Mucosa of gallbladder (tissue), 1 donor: ENCODE data around the gene ELOVL5. TPM values are rescaled to one million over a fixed set of nuclear protein-coding genes. Genes with fewer than 3 reads are reported as not detected.
A peak's percentile ranks its signal among the peaks of the same experiment; 100 is the strongest.
"Not testable (repeated sequence)": the region's sequence is repeated elsewhere in the genome, so short reads cannot be mapped to it uniquely, and the experiment has no call there.

ENCODE experiments used
- DNase-seq: peaks from one replicate; pipeline ENCODE4 v3.0.0-alpha.2; 2020; ENCODE audit warnings: low spot score
- total RNA-seq: library from RNA; stranded (reverse); gene quantifications from one replicate; pipeline ENCODE4 v1.2.1, GENCODE V29; 2021
- donor health status: DM: no; HTN: no; CAD: no.

The ELOVL5 gene
- total RNA-seq, 1 donor from 2014 or later = 83.3 TPM

DNA sequence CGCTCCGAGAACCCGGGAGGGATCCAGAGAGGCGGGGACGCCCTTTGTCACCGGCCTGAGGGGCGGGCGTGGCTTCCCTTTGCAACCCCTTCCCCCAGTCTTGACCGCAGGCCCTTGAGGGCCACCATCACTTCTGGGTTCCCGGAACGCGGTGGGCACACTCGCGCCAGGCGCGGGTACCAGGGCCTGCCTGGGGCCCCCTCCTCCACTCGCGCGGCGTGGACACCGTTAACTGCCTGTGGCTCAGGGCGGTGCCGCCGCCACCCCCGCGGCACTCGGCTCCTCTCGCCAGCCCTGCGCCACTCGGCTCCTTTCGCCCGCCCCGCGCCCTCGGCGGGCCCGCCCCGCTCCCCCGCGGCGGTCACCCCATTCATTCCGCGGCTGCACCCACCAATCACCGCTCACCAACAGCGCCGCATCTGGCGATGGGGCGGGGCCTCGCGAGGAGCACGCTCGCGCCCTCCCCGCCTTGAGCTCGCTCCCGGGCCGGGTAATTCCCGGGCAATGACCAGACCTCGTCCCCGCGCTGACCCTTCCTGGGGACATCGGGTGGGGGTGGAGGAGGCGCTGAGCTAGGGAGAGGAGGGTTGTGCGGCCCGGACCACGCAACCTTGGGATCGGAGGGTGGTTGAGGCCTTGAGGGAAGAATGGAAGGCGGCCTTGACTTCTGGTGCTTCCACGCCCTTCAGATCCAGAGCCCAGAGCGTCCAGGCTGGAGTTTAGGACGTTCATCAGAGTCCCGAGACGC, 10.5 kb upstream of the ELOVL5 start:
- DNase-seq = peak; percentile 95

DNA sequence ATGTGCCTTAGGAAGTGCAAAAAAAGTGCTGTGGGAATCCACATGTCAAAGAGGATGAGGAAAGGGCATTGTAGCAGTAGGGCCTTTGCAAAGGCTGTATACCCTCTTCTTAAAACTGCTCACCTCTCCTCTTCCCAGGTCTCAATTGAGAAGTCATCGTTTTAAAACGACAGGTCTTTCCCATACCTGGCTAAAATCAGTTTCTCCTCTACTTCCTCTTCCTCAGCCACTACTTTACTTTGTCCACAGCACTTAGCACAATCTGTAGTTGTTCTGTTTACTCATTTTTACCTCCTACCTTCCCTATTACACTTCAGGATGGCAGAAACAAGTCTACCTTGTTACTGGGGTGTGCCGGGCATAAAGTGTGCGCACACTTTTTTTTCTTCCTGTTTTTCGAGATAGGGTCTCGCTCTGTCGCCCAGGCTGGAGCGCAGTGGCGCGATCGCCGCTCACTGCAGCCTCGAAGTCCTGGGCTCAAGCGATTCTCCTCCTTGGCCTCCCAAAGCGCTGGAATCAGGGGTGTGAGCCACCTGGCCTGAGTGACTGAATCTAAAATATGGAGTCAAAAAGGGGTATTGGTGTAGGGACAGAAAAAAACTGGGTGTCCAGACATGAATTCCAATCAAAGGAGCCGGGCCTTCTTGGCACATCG, 9.8 kb upstream of the ELOVL5 start:
- no peak for DNase-seq

DNA sequence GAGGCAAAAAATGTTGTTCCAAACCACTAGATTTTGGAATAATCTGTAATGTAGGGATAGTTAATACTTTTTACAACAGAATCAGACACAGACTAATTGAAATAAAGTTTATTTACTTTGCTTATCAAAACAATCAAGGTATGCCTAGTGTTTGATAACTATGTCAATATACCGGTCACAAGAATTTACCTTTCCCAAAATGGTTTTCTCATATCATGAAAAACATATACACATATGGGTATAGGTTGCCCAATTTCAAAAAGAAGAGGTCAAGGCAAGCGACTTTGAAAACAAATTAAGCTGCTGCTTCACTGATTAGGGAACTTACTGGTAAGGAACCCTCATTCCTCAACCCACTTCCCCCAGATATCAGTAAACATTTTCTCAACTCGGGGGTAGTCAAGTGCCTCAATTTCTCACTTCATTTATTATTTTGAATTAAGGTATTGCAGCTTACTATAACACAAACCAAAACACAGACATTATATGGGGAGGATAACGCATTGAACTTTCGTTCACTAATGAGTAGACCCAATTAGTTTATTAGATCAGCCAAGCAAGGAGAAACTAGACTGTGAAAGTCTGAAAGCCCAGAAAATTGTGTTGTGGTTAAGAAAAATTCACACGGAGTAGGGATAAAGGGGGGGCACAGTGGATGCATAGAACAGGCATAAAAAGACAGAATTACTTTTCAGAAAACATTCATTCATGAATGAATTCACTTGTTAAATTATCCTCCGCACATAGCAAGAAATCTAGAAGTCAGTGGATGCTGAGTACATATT, 9.0 kb upstream of the ELOVL5 start:
- no peak for DNase-seq

DNA sequence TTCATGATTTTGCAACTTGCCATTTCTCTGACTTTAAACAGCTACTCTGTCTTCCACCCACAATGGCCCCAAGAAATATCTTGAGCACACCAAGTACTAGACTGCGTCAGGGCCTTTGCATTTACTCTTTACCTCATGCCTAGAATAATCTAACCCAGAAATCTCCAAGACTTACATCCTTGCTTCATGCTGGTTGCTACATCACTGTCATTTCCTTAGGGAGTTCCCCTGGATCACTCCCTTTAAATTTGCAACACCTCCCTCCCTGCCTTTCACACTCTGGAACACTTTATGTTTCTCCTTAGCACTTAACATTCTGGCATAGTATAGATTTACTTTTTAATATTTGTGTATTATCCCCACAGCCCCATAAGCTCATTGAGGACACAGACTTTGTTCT, 4.9 kb upstream of the ELOVL5 start:
- DNase-seq = no peak

DNA sequence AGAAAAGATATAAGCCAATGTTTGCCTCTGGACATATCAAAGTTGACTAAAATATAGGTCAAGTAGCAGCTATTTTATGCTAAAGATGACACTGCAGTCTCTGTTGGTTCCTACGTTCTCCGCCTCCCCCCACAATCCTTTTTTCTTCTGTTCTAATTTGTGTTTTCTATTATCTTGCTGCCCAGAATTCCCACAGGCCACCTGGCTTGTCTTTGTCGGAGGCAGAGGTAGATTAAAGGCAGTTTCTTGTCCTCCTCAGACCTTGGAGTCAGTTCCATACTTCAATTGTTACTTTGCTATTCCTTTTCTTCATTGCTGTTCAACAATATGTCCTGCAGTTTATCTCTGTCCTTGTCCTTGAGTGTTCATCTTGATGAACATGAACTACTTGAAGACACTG, 3.6 kb upstream of the ELOVL5 start:
- DNase-seq = no peak

DNA sequence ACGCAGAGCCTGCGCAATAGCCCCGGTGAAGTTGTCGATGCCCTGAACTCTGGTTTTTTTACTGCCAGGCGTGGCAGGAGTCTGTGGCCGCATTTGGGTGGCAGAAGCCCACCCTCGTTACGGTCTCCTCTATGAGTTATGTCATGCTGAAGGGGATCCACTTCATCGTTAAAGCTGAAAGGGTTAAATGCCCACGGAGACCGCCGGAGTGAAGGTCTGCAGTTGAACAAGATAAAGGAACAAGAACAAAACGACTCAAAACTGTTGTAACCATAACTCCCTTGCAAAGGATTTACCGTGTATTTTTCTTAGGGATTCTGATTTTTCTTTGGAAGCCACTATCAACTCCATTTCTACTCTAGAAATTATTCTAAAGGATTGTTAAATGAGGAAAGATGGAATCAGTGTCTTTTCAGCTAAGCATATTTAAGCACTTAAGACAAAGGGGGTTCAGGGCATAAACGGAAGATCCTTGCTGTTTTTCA, 501 bp upstream of the ELOVL5 start:
- no peak for DNase-seq

DNA sequence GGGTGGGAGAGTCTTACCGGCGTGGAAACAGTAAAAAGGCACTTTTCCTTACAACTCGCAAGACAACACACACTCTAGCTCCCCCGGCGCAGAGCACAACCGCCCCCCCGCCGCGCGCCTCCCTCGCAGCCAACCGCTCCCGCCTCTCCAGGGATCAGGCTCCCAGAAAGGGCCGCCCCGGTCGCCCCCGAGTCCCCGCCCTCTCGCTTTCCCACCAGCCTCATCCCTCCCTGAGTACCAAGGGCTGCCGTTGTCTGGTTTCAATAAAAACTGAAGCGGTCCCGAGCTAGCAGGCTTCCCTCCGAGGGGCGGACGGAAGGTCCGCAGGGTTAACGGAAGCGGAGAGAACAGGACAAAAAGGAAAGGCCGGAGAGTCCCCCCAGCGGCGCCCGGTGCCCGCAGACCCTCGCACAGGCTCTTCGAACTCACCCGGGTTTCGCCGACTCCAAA, 804 bp downstream of the ELOVL5 start:
- peak; percentile 41 for DNase-seq

DNA sequence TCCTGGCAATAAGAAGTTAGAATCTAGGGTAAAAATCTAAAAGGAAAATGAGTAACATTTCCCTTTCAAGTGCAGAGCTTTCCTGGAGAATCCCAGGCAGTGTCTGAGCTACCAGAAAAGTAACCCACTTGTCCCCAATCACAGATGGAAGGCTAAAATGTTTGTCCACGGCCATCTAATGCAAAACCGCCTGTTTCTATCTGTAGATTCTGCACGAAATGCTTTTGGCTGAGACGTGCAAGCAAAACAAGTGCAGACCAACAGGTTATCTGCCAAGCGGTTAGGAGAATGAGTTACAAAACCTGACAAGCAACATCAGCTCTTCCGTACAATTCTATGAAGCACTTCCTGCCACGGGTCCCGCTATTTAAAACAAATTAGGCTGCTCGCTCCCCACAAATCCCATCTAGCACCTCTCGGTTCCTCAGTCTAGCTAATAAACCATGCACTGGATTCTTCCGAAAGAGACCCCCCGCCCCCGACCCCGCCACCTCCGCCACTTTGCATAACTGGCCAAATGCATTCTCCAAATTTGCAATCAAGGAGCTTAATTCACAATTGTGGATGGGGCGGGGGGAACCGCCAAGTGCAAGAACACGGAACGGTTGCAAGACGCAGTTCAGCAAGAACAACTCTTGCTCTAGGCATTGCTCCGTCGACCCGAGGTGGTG, 1.4 kb downstream of the ELOVL5 start:
- no peak for DNase-seq

DNA sequence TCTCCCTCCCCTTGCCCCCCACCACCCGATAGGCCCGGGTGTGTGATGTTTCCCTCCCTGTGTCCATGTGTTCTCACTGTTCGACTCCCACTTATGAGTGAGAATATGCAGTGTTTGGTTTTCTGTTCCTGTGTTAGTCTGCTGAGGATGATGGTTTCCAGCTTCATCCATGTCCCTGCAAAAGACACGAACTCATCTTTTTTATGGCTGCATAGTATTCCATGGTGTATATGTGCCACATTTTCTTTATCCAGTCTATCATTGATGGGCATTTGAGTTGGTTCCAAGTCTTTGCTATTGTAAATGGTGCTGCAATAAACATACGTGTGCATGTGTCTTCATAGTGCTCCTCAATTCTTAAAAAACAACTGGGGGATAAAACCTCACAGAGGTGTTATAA, 2.7 kb downstream of the ELOVL5 start:
- DNase-seq = not testable (repeated sequence)

DNA sequence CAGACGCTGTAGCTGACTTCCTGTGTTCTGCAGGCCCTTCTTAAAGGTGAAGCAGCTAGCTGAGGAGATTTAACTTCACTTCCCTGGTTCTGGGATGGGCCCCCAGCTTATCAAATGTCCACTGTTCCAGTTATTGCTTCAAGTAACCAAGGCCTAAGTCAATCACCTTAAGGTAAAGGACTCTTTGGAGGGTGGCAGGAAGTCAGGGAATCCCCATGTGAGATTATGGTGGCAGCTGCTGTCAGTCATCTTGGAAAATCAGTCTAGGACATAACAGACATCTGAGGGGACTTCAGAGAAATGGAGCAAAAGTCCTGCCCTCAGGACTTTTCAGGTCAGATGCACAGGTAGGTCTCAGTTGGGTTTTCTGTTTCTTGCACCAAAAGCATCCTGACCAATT, 3.8 kb downstream of the ELOVL5 start:
- DNase-seq = no peak

DNA sequence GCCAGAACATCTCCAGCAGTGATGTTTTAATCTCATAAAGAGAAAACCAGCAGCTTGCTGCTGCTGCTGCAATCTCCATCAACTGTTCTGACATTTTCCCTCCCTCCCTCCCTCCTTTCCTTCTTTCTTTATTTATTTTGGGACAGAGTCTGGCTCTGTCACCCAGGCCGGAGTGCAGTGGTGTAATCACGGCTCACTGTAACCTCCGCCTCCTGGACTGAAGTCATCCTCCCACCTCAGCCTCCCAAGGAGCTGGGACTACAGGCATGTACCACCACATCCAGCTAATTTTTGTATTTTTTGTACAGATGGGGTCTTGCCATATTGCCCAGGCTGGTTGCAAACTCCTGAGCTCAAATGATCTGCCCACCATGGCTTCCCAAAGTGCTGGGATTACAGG, 5.7 kb downstream of the ELOVL5 start:
- DNase-seq = no peak

DNA sequence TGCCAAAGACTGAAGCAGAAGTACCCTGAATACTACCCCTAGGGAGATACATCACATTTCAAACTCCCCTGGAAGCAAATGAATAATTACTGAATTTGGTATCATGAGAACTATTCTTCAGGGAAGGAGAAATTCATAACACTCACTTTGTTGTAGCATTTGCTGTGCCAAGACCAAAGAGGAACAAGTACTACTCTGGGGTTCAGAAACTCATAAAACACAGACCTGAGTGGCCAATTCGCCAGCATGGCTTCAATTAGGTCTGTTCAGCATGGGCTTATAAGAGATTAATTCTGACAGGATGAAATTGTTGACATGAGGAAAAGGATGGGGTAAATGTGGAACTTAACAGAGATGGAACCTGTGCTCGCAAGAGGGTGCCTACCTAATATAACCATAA, 6.5 kb downstream of the ELOVL5 start:
- no peak for DNase-seq

DNA sequence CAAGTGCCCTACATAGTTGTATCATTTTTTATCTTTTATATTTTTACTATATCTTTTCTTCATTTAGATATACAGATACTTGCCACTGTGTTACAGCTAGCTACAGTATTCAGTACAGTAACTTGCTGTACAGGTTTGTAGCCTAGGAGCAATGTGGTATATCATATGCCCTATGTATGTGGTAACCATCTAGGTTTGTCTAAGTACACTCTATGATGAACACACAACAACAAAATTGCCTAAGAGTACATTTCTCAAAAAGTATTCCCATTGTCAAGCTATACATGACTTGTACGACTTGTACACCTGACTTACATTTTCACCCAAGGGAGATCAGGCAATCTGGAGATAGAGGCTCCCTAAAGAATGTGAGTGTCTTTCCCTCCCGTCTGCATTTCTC, 8.2 kb downstream of the ELOVL5 start:
- no peak for DNase-seq

DNA sequence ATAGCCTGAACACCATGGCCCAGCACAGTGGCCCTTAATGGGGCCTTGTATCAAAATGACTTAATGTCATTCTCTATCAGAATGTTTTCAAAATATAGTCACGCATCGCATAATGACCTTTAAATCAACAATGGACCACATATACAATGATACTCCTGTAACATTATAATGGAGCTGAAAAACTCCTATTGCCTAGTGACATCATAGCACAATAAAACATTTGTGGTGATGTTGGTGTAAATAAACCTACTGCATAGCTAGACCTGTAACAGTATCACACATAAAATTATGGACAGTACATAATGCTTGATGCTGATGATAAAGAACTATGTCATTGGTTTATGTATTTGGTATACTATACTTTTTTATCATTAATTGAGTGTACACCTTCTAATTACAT, 9.3 kb downstream of the ELOVL5 start:
- DNase-seq = no peak

DNA sequence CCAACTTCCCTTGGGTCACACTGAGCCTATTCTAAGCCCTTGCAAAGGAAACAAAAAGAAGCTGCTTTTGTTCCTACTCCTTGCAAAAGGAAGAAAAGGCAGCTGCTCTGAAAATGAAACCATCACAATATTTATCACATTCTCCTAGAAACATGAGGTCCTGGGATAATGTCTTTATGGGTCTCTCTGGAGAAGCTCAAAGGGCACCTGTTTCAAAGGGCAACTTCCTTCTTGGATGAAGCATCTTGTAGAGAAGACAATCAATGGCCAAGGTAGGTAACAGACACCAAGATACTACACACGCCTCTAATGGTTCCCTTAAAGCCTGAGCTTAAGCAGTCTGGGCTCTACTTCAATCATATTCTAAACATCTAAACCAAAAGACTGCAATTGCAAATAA, 10.4 kb downstream of the ELOVL5 start:
- DNase-seq = no peak

DNA sequence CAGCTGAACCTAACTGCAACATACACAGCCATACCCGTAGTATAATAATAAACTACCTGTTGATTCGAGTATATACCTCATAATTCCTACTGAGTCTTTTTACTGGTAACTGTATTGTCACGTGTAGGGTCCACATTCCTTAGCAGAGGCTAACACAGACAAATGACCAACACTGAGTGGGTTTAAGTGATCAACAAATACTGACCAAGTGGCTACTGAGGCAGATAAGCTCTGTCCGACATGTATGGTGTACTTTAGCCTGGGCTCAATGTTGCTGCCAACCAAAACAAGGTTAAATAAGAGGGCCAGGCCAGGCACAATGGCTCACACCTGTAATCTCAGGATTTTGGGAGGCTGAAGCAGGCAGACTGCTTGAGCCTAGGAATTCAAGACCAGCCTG, 12.7 kb downstream of the ELOVL5 start:
- DNase-seq = no peak

DNA sequence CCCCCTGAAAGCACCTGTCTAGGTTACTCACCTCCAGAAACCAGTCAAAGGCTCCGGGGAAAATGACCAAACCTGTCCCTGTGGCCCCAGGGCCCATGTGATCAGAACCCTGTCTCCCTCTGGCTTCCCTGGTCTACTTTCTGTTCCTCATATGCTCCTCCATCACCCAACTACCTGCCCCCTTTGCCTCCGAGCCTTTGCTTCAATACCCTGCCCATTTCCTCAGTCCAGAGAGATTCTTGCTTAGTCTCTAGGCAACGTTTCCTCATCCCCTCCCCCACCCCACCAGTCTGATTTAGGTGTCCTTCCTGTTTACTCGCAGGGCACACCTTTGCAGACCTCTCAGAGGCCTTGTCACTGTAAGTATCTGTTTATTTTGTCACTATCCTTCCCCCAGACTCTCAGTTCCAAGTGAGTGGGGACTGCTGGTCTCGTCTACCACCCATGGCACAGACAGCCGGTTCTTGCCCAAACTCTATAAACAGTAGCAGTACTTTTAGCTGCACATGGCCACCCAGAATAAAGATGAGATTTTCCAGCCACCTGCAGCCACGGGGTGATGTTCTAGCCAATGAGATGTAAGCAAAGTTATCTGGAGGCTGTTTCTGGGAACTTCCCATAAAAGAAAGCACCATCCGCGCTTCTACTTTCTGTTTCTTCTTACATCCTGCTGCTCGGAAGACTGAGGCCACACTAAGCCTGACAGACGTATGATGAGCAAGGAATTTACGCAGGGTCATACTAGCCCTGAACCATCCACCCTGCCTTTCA, 13.3 kb downstream of the ELOVL5 start:
- peak; percentile 32 for DNase-seq

DNA sequence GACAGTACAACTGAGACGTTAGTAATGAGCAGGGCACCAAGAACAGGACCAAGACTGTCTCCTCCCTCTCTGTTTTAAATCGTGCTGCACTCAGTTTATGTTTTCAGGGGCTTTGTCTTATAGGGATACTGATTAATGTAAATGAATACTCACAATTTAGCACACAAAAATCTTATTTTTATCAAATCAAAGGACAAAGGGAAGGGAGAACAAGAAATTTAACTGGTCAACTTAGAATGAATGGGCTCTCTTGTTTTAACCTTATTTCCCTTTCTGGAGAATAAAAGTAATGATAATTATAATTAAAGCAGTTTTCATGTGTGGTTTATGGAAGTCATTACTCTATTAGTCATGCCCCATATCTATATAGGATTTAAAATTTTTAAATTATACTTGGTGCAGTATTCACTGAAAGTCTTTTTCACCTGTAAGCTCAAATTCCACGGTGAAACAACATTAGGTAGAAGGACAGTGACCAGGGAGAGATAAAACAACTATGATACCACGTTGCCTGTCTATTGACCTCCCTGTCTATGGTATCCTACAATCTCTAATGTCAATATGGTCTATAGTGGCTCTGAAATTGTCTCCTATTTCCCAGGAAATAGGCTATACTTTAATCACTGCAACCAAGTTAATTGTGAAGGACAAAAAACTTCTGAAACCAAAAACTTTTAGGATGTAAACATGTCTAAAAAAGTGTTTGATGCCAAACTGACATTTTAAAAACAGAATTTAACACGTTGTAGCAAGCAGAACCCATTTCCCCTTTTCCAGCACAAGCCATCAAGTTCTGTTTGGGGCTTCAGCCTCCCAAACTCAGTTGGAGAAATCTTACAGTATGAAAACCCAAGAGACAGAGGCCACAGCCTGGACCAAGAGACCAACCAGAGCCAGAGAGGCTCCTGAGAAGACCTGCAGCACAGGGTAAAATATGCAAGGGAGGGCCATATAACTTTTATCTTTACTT, 15.0 kb downstream of the ELOVL5 start:
- no peak for DNase-seq

DNA sequence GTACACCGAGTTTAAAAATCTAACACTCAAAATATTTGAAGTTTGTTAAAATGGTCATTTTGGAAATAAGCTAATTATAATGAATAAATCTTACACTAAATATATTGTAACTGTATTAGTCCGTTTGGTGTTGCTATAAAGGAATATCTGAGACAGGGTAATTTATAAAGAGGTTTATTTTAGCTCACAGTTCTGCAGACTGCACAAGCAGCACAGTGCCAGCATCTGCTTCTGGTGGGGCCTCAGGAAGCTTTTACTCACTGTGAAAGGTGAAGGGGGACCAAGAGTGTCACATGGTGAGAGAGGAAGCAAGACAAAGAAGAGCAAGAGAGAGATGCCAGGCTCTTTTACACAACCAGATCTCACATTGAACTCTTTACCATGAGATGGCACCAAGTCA, 17.1 kb downstream of the ELOVL5 start:
- DNase-seq = no peak

DNA sequence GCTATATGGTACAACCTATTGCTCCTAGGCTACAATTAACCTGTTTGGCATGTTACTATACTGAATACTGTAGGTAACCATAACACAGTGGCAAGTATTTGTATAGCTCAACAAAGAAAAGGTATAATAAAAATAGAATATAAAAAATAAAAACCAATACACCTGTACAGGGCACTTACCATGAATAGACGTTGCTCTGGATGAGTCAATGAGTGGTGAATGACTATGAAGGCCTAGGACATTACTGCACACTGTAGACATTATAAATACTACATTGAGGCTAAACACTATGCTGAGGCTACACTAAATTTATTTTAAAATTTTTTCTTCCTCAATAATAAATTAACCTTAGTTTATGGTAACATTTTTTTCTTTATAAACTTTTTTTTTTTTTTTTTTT, 18.6 kb downstream of the ELOVL5 start:
- no peak for DNase-seq
